HUDEP-2 (cell line): ENCODE data around the gene RTN4RL1.

ENCODE experiments used
- DNase-seq, 76 experiments: peaks; one replicate each; lab custom pipeline; 2025; ENCODE audit not compliant: unreplicated experiment in 76 of 76; lab: John Stamatoyannopoulos, UW

Gene RTN4RL1

GRCh38 chr17:2025220-2025621 is at the start of gene RTN4RL1:
Gene RTN4RL1 (minus strand): TSS chr17:2025334. CDS start chr17:2024865, 469 bp downstream.
- DNase-seq, result peak in 59 of 76 experiments; percentile 6 to 72 (median 46)

- DNase-seq, result no peak
Measured at GRCh38 chr17:2074919-2075318, 49.8 kb upstream of the RTN4RL1 start.

GRCh38 chr17:2071455-2072281 is 46.5 kb upstream of the RTN4RL1 start:
- no peak for DNase-seq

GRCh38 chr17:2071024-2071385 is 45.9 kb upstream of the RTN4RL1 start:
- DNase-seq, result no peak

GRCh38 chr17:2070241-2071023 is 45.3 kb upstream of the RTN4RL1 start:
- peak in 19 of 76 experiments; percentile 4 to 56 (median 30) for DNase-seq

GRCh38 chr17:2068519-2069051 is 43.5 kb upstream of the RTN4RL1 start:
- DNase-seq, result no peak

- DNase-seq, result no peak
Measured at GRCh38 chr17:2068031-2068518, 42.9 kb upstream of the RTN4RL1 start.

- no peak for DNase-seq
Measured at GRCh38 chr17:2067608-2068024, 42.5 kb upstream of the RTN4RL1 start.

GRCh38 chr17:2067048-2067561 is 42.0 kb upstream of the RTN4RL1 start:
- no peak for DNase-seq

- DNase-seq, result no peak
Measured at GRCh38 chr17:2065949-2066400, 40.8 kb upstream of the RTN4RL1 start.

- DNase-seq, result peak in 31 of 76 experiments; percentile 4 to 72 (median 27)
Measured at GRCh38 chr17:2064980-2065785, 40.0 kb upstream of the RTN4RL1 start.

- DNase-seq, result no peak
Measured at GRCh38 chr17:2064520-2064971, 39.4 kb upstream of the RTN4RL1 start.

GRCh38 chr17:2064147-2064489 is 39.0 kb upstream of the RTN4RL1 start:
- DNase-seq, result no peak

GRCh38 chr17:2063261-2064146 is 38.4 kb upstream of the RTN4RL1 start:
- no peak for DNase-seq

GRCh38 chr17:2062571-2063183 is 37.5 kb upstream of the RTN4RL1 start:
- no peak for DNase-seq

GRCh38 chr17:2061441-2061958 is 36.4 kb upstream of the RTN4RL1 start:
- DNase-seq, result no peak

GRCh38 chr17:2060681-2061440 is 35.7 kb upstream of the RTN4RL1 start:
- DNase-seq, result peak in 2 of 76 experiments; percentile 33 to 40

- no peak for DNase-seq
Measured at GRCh38 chr17:2060385-2060658, 35.2 kb upstream of the RTN4RL1 start.
